Stimulated activated naive CD4-positive, alpha-beta T cell treated with Interleukin-2 at 50 U/mL for 16 hours (primary cell): ENCODE results near the gene INTS11.

Experiments
- DNase-seq: peaks from one replicate; lab custom pipeline; 2025; lab: John Stamatoyannopoulos, UW

The INTS11 gene

DNA sequence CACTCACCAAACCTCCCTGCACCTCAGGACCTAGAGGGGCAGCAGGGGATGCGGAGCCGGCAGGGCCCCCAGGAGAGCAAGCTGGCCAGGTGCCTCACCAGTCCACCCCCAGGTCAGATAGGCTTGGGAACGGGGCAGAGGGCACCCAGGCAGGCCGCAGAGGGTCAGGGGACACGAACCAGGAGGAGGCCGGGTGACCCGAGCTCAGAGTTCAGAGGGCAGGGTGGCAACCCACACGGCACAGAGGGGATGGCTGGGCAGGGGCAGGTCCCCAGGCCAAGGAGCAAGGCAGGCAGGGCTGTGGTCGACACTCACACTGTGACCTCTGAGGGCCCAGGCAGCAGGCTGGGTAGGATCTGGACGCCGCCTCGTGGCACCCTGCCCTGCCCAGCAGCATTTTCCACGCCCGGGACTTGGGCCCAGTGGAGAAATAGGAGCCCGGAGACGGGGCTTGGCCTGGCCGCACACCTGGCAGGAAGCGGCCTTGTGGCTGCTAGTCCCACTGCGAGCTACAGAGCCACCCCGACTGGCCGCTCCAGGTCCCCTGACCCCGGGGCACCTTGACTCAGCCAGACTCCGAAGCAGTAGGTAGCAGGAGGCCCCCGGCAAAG, 19.5 kb upstream of the INTS11 start:
- no peak for DNase-seq

DNA sequence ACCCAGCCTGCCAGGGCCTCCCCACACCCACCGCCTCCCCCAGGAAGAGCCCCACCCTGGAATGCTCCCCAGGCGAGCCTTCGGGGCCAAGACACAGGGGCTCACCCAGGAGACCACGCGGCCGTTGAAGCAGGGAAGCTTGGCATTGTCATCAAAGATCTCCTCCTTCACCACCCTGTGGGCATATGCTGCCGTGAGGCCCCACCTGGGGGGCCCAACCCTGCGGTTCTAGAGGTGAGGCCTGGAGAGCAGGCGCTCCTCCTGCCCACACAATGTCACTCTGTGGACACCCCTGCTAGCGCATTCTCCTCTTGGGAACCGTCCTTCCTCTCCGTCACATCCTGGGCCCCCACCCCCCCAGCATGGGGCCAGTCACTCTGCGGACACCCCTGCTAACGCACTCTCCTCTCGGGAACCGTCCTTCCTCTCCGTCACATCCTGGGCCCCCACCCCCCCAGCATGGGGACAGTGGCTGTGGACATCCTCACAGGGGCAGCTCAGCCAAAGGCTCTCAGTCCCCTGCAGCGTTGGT, 18.2 kb upstream of the INTS11 start:
- no peak for DNase-seq

- DNase-seq: no peak
Measured at GRCh38 chr1:1342061-1342562, 17.7 kb upstream of the INTS11 start.

- DNase-seq: no peak
Measured at GRCh38 chr1:1341549-1342021, 17.1 kb upstream of the INTS11 start.

- no peak for DNase-seq
Measured at GRCh38 chr1:1340791-1341548, 16.5 kb upstream of the INTS11 start.

- DNase-seq: no peak
Measured at GRCh38 chr1:1340185-1340584, 15.7 kb upstream of the INTS11 start.

DNA sequence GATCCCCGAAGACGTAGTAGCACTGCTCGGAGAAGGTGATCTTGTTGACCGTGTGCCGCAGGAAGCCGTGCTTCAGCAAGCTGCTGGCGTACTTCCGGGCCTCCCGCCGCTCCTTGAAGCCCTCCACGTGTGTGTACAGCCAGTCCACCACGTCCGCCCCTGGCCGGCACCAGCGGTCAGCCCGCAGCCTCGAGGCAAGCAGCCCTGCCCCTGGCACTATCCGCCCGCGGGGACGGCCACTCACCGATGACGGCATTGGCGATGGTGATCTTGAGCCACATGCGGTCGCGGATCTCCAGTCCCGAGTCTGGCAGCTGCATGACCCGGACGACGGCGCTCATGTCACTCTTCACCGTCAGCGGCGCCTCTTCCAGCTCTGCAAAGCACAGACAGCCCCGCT, 13.8 kb upstream of the INTS11 start:
- no peak for DNase-seq

DNA sequence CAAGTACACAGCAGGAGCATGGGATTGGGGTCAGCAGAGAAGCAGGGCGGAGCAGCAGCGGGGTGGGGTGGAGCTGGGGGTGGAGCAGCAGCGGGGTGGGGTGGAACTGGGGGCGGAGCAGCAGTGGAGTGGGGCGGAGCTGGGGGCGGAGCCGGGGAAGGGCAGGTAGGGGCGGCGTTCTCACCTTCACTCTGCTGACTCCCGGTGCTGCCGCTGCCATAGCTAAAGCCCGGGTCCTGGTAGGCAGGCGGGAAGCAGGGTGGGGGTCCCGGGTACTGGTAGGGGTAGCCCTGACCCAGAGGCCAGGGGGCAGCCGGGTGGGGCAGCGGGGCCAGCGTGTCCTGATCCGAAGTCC, 13.3 kb upstream of the INTS11 start:
- no peak for DNase-seq

DNA sequence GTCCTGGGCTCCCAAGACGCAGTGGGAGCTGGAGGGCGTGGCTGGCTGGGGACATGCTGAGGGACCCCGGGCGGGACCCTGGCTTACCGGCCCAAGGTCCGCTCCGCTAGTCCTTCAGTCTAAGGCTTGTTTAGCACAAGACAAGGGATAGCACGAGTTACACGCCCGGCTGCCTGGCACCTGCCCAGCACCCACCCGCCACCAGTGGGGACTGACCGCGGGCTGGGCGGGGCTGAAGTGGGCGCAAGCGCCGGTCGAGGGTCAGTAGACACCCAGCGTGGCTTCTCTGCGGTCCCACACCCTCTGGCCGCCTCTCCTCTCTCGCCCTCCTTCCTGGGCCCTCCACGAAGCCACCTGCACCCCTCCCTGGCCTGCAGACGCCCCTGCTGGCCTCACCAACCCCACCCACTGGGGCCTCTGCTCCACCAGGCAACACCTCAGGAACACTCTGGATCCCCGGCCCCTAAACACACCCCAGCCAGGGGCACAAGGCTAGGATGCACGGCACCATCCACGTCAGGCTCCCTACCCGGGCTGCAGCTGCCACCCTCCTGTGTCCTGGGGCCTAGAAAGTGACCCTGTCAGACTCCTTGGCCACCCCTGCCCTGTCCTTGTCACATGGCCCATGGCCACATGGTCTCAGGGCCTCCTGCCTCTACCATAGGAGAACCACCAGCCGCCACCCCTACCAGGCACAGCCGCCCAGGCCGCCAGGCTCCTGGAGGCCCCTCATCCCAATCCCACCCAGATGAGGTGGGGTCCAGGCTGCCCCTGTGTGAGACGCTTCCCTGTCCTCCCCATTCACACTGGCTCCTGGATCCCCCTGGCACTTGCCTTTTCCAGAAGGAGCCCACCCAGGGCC, 12.7 kb upstream of the INTS11 start:
- no peak for DNase-seq

- DNase-seq: no peak
Measured at GRCh38 chr1:1336446-1336845, 12.0 kb upstream of the INTS11 start.

- no peak for DNase-seq
Measured at GRCh38 chr1:1335792-1336248, 11.4 kb upstream of the INTS11 start.

DNA sequence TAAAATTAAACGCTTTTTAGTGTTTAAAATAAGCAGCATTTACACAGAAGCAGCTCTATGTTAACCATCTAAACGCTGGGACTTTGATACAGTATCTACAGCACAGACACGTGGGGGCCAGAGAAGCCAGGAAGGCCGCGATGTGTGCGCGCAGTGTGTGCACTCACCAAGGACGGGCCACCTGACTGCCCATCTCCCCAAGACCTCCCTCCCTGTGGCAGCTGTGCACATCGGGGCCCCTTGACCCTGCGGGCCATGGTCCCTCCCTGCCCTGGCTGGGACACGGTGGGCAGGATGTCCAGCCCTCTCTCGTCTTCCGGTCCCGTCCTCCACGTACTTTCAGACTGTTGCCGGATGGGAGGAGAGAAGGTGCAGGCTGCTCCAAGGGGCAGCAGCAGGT, 10.8 kb upstream of the INTS11 start:
- DNase-seq: no peak

DNA sequence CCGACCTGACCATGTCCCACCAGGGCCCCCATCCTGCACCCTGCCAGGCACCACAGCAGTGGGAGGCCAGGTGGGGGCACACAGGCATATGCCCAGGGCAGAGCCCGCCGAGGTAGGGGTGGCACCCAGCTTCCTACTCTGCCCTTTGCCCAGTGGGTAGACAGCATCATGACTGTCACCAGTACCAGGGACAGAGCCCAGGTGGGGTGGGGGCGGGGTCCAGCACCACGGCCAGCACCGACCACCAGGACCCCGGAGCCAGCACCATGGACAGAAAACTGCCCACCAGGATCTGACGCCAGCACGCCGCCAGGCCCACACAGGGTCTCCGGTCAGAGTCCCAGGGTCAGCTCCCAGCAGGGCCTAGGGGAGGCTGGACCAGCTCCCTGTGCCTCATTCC, 10.4 kb upstream of the INTS11 start:
- DNase-seq: no peak

DNA sequence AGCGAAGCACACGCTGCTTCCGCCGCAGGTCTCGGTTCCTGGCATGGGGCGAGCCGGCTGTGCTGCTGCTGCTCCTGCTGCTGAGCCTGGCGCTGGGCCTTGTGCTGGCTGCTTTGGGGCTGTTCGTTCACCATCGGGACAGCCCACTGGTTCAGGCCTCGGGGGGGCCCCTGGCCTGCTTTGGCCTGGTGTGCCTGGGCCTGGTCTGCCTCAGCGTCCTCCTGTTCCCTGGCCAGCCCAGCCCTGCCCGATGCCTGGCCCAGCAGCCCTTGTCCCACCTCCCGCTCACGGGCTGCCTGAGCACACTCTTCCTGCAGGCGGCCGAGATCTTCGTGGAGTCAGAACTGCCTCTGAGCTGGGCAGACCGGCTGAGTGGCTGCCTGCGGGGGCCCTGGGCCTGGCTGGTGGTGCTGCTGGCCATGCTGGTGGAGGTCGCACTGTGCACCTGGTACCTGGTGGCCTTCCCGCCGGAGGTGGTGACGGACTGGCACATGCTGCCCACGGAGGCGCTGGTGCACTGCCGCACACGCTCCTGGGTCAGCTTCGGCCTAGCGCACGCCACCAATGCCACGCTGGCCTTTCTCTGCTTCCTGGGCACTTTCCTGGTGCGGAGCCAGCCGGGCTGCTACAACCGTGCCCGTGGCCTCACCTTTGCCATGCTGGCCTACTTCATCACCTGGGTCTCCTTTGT, 9.2 kb upstream of the INTS11 start:
- no peak for DNase-seq

- DNase-seq: no peak
Measured at GRCh38 chr1:1332774-1333480, 8.5 kb upstream of the INTS11 start.

GRCh38 chr1:1332031-1332755, 7.7 kb upstream of the INTS11 start:
- no peak for DNase-seq

DNA sequence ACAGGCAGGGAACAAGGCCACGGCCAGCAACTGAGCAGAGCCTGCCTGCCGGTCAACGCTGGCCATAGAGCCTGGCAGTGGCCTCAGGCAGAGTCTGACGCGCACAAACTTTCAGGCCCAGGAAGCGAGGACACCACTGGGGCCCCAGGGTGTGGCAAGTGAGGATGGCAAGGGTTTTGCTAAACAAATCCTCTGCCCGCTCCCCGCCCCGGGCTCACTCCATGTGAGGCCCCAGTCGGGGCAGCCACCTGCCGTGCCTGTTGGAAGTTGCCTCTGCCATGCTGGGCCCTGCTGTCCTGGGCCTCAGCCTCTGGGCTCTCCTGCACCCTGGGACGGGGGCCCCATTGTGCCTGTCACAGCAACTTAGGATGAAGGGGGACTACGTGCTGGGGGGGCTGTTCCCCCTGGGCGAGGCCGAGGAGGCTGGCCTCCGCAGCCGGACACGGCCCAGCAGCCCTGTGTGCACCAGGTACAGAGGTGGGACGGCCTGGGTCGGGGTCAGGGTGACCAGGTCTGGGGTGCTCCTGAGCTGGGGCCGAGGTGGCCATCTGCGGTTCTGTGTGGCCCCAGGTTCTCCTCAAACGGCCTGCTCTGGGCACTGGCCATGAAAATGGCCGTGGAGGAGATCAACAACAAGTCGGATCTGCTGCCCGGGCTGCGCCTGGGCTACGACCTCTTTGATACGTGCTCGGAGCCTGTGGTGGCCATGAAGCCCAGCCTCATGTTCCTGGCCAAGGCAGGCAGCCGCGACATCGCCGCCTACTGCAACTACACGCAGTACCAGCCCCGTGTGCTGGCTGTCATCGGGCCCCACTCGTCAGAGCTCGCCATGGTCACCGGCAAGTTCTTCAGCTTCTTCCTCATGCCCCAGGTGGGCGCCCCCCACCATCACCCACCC, 6.9 kb upstream of the INTS11 start, which contains the start of gene TAS1R3:
Gene TAS1R3 (plus strand): TSS at position 213 of the 898 bp plus-strand sequence. CDS start 66 bp downstream, at position 279.
- DNase-seq: no peak

DNA sequence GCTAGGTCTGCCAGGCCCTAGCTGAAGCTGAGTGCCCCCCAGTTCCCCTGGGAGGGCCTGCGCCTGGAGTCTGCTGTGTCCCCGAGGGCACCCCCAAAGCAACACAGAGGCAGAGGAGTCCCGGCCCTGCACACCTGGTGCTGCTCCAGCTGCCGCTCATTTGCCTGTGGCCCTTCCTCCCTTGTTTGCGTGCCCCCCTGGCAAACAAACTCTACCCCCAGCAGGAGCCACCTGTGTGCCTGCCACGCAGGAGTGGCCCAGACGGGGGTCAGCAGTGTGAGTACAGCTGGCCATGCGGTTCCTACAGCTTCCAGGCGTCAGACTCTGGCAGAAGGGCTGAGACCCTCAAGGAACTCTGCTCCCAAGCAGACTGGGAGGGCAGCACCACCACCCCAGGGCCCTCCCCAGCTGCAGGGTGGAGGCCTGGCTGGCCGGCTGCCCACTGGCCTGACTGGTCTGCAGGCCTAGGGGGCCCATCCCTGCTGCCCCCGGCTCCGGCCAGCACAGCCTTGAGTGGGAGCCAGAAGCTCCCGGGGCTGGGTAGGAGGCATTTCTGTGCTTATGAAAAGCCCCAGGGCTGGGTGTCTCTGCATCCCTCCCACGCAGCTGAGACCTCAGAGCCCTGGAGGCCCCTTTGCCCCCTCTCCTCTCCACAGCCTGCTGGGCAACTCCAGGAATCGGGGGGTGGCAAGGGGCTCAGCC, 6.1 kb upstream of the INTS11 start:
- DNase-seq: no peak
